Fibroblast of the conjunctiva (primary cell): ENCODE results near the gene AKAP6.

ENCODE experiments used
- DNase-seq: peaks from one replicate; pipeline ENCODE4 v3.0.0-alpha.2; 2010; ENCODE audit warnings: low read depth

The AKAP6 gene

GRCh38 chr14:32329146-32329545 lies at the start of gene AKAP6:
AKAP6 (plus strand) TSS chr14:32329298; CDS start chr14:32433494, 104,196 bp downstream.
- no peak for DNase-seq

GRCh38 chr14:32286602-32287001 lies 42.5 kb upstream of the AKAP6 start:
- no peak for DNase-seq

DNA sequence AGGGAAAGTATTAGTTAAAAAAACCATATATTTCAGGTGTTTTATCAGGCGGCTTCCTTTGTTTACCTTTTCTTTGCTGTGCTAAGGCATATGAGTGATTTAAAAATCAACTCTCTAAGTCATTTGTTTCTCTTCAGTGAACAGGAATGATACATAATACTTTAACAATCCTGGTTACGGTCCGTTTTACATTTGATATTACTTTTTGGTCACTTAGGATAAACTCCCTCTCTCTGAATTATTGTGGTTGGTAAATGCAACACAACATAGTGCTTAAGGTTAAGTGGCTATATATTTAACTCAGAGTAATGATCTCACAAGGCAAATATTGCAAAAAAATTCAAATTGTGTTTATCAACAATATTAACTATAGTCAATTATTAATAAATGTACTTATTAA lies 32.7 kb upstream of the AKAP6 start:
- no peak for DNase-seq

GRCh38 chr14:32298346-32298745 lies 30.8 kb upstream of the AKAP6 start:
- DNase-seq, result no peak

DNA sequence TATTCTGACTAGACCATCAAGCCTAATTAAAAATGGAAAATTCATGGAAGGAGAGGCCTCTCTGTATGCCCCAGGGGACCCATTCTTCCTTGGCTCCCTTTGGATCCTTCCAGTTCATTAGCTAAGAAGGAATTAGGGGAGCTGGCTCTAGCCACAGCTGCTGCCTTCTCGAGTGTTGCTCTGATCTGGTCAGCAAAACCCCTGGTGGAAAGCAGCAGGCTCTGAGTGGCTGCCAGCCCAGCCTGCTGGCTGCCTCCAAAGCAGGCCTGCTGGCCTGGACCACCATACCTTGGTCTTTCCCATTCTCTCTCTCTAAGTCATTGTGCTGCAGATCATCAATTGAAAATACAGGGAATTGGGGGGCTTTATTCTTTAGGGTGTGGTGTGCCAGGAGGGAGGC lies 29.0 kb upstream of the AKAP6 start:
- no peak for DNase-seq

GRCh38 chr14:32303865-32304264 lies 25.2 kb upstream of the AKAP6 start:
- no peak for DNase-seq

DNA sequence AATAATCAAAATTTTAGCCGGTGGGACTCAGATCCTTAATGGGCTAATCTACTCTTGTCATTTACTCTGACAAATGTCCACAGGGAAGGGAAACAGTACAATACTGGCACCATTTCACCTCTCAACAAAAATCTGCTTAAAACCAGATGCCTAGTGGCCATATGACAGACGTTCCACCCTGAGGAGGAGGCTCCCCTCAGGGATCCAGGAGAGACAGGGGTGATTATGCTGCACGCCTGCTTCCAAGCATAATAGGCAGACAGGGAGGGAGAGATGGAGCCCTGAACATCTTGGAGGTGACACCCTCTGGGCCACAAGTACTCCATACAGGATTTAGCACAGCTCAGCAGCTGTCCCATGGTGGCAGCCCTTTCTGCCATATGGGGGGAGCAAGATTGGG lies 24.8 kb upstream of the AKAP6 start:
- no peak for DNase-seq

- DNase-seq, result no peak
Observed at GRCh38 chr14:32306549-32306948, 22.5 kb upstream of the AKAP6 start.

GRCh38 chr14:32307881-32308582 lies 21.1 kb upstream of the AKAP6 start:
- DNase-seq, result no peak

DNA sequence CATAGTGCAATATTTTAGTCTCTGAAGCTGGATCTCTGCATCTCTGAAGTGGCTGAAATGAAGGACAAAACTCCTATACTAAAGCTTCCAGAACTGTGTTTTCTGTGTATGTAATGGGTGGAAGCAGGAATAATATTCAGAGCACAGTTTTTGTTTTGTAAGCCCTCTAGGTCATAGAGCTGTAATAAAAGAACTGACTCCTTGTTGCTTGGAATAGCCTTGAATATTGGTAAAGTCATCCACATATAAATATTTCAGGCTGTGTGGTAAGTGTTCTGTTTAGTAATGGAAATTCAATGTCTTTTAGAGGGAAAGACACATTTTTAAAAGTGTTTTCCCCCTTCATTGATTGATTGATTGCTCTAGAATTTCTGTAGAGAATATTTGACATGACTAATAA lies 18.2 kb upstream of the AKAP6 start:
- DNase-seq, result no peak

GRCh38 chr14:32311294-32312009 lies 17.6 kb upstream of the AKAP6 start:
- DNase-seq, result no peak

GRCh38 chr14:32312010-32312331 lies 17.1 kb upstream of the AKAP6 start:
- no peak for DNase-seq

DNA sequence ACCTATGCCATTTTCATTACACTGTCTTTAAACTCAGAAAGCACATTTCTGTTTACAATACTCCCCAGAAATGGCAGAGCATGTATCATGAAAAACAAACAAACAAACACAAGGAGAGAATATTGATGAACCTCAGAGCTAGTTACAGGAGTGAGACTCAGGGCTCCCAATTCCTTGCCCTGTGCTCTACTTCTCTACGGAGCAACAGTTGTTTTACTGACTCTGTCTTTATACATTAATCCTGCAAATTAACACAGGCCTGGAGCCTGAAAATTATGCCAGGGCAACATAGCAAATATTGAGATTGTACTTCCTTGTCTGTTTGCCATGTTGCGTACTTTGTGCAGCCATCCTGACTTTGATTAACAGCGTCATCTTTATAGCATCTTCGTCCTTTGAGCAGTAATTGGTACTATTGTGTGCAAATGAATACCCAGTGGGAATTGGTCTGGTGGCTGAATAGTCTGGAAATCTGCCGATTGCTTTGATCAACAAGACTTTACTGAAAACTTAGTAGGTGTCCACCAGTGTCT lies 15.2 kb upstream of the AKAP6 start:
- no peak for DNase-seq

- no peak for DNase-seq
Observed at GRCh38 chr14:32318087-32318795, 10.9 kb upstream of the AKAP6 start.

DNA sequence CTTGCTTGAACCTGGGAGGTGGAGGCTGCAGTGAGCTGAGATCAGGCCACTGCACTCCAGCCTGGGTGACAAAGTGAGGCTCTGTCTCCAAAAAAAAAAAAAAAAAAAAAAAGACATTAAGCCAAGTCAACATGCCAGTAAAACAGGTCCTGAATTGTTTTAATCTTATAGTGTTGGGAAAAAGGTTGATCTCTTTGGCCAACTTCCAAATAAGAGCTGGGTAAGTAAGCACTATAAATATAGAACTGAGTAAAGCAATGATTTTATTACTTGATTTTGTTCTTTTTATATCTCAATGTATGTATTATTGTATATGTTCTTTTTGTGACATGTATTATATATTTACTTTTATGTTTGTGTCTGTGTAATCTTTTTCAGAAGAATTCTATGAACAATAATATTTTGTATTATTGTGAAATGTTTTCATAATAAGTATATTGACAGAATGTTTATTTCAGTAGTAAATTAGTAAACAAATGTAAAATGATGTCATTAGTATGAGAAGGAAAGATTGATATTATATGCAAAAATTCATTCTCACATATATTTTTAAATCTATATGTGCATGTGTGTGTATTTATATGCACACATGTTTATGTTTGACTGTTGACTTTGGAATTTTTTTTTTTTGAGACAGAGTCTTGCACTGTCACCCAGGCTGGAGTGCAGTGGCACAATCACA lies 9.6 kb upstream of the AKAP6 start:
- DNase-seq, result no peak

DNA sequence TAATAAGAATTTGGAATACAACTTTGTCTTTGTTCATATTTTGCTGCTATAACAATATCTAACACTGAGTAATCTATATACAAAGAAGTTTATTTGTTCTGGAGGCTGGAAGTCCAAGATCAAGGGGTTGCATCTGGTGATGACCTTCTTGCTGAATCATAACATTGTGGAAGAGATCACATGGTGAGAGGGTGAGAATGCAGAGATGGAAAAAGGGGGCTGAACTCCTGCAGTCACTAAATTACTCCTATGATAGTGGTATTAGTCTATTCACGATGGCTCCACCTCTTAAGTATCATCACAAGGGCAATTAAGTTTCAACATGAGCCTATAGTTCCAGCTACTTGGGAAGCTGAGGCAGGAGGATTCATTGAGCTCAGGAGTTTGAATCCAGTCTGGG lies 4.5 kb upstream of the AKAP6 start:
- no peak for DNase-seq

GRCh38 chr14:32327255-32327961 lies 1.7 kb upstream of the AKAP6 start:
- no peak for DNase-seq

DNA sequence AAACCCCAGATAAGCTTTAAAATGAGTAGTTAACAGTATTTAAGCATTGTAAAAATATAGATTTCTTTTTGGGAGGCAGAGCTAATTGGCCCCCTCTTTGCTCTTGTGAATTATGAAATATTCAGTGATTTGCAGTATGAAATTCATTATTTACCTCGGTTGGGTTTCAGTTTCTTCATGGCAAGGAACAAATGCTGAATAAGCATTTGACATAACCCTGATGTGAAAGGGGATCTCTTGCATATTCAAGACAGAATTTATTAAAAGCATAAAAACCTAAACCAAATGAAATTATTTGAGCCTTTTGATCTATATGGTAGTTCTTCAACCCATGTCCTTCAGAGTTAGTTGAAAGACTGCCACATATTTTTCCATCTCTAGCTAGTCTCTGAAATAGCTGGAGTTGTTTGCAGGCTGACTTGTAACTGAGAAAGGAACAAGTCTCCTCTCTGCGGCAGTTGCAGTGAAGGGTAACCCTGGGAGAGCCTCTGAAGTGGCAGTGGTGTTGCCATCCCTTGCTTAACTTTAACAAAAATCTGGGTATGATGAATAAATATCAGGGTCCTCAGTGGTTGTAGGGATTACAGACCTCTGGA lies 690 bp downstream of the AKAP6 start:
- DNase-seq, result no peak

GRCh38 chr14:32330351-32331111 lies 1.4 kb downstream of the AKAP6 start:
- no peak for DNase-seq

- DNase-seq, result no peak
Observed at GRCh38 chr14:32331206-32331605, 2.1 kb downstream of the AKAP6 start.
